Measurements from ENCODE around the gene CBL. TPM values are rescaled to one million over a fixed set of nuclear protein-coding genes. Genes with fewer than 3 reads are reported as not detected.

The CBL gene
- total RNA-seq, 2 experiments from 2014 or later, result 40.0 to 49.2 TPM

DNA sequence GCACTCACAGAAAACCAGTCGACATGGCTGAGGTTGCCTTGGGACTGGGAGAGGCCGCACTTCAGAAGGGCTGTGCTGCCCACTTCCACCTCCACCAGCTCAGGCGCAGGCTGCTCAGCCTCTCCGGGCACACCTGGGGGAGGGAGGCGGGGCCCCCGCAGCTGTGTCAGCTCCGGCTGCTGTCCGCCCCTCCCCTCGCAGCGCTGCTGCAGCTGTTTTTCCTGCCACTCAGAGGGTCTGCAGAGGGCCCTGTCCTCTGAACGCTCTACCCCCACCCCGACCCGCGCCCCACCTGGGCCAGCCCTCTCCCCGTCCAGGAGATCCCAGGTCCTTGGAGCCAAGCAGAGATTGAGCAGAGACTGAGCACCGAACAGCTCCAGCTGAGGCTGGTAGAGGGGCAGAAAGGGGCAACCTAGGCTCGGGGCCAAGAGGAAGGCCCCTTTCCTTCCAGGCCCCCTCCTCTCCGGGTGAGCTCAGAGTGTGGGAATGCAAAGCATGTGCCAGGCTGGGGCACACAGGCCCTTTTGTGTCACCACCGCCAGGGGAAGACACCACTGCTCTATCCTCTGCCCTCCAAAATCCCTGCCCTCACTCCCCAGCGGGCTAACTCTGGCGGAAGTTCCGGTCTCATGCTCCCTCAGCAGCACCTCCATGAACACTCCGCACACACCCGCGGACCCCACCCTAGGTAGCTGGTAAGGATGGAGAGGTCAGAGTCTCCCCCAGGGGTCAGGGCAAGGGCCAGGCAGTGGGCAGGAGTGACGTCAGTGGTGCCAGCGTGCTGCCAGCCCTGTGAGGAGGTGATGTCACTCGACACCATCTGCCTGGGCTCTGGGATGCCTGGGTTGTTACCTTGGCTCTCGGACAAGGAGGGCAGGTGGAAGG, 109.2 kb downstream of the CBL start:
- ATAC-seq (peak; percentile 40), DNase-seq (no peak)
- peak overlapping the region; percentile 49 for H3K4me3 Mint-ChIP-seq
- CTCF ChIA-PET, result interaction anchor here (0.6 to 5.0 kb wide), 13 partner anchors 8 to 250 kb away, joined by 3 to 19 read pairs (median 5); partner anchors contain the start of gene CBL
- H3K4me1 Mint-ChIP-seq, result peaks cover 25% of the 10 kb centered on the region
- H3K36me3 Mint-ChIP-seq, result no peaks in the 10 kb centered on the region
- no peaks in the 10 kb centered on the region for H3K9me3 Mint-ChIP-seq (ENCODE audit: low read depth)
- H3K27me3 Mint-ChIP-seq, result peaks cover 34% of the 10 kb centered on the region
- no peak overlapping the region for H3K27ac Mint-ChIP-seq

DNA sequence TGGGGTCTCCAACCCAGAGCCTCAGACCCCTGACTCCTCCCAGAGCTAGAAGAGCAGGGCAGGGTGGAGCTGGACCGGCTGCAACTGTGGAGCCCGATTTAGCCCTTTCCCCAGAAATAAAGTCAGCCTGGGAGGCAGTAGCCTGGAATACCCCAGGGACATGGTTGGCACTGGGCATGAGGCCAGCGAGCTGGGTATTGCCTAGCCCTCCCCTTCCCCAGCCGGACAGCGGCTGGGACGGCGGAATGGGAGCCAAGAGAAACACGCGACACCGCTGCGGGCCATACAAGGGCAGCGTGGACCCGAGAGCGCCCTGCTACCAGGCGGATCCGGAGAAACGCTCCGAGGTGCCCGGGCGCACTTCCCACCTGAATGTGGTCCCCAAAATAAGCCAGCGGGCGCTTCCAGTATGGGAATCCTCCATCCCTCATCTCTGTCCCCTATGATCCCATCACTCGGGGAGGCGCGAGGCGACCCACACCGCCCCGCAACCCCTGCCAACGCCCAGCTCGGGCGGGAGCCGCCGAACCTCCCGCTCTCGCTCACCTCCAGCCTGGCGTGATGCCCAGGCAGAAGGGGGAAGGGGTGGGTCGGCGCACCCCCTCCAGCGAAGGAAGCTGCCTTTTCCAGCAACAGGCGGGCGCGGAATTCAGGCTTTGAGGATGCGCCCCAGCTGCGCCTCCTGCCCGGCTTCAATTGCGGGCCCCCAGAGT, 110.0 kb downstream of the CBL start:
- ATAC-seq (no peak), DNase-seq (no peak)
- Mint-ChIP-seq H3K27me3 (peaks cover 34% of the 10 kb centered on the region), H3K4me1 (peaks cover 25% of the 10 kb centered on the region), H3K4me3 (peak overlapping the region; percentile 49), H3K27ac (no peak overlapping the region), H3K9me3 (ENCODE audit: low read depth) (no peaks in the 10 kb centered on the region), H3K36me3 (no peaks in the 10 kb centered on the region)
- CTCF ChIA-PET, result interaction anchor here (0.9 to 5.0 kb wide), 9 partner anchors 8 to 250 kb away, joined by 3 to 19 read pairs (median 8); partner anchors contain the start of gene CBL

DNA sequence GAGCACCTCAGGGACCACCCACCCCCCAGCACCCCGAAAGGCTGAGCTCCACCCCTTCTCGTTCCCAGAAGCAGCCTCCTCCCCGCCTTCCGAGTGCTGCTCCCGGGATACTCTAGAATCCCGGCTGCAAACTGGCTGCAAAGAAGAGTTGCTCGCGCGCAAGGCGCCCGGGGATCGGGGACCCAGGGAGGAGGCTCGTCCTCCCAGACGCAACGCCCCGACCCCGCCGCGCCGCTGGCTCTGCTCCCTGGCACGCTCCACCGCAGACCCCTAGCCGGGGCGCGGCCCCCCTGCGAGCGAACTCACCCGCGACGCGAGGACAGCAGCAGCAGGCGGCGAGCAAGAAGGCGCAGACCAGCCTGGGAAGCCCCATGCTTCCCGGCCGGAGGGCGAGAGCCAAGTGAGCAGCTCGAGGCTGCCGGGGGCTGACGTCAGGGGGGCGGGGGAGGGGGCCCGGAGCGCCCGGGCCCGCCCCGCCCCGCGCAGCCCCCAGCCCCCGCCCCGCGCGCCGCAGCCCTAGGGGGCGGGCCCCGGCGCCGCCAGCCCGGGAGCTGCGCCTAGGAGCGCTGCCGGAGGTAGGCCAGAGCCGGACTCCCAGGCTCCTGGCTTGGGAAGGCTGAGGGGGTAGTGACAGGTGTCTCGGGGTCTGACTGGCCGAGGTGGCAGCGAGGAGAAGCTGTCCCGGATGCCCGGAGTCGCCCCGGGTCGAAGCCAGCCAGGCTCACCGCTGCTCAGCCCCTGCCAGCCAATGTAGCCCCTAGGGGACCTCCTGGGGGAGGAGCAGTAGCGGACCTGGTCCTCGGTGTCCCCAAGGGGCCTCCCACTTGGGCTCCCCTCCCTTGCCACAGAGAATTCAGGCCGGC, 110.8 kb downstream of the CBL start, which contains the start of gene MCAM:
Gene MCAM (minus strand): TSS at position 402 of the 863 bp plus-strand sequence. CDS start 29 bp downstream, at position 373.
- peak within 1 kb of the TSS; percentile 49 for H3K4me3 Mint-ChIP-seq
- H3K36me3 Mint-ChIP-seq, result no peaks in the 10 kb centered on the region
- DNase-seq (no peak), ATAC-seq (no peak)
- peaks cover 34% of the 10 kb centered on the region for H3K27me3 Mint-ChIP-seq
- CTCF ChIA-PET, result interaction anchor here (0.6 to 5.0 kb wide), 10 partner anchors 9 to 251 kb away, joined by 3 to 19 read pairs (median 6); partner anchors contain the start of gene CBL
- no peak within 1 kb of the TSS for H3K27ac Mint-ChIP-seq
- H3K9me3 Mint-ChIP-seq (ENCODE audit: low read depth), result no peaks in the 10 kb centered on the region
- H3K4me1 Mint-ChIP-seq, result peaks cover 31% of the 10 kb centered on the region

- H3K4me3 Mint-ChIP-seq, result no peak overlapping the region
Measured at GRCh38 chr11:119317592-119318239, 111.6 kb downstream of the CBL start.

DNA sequence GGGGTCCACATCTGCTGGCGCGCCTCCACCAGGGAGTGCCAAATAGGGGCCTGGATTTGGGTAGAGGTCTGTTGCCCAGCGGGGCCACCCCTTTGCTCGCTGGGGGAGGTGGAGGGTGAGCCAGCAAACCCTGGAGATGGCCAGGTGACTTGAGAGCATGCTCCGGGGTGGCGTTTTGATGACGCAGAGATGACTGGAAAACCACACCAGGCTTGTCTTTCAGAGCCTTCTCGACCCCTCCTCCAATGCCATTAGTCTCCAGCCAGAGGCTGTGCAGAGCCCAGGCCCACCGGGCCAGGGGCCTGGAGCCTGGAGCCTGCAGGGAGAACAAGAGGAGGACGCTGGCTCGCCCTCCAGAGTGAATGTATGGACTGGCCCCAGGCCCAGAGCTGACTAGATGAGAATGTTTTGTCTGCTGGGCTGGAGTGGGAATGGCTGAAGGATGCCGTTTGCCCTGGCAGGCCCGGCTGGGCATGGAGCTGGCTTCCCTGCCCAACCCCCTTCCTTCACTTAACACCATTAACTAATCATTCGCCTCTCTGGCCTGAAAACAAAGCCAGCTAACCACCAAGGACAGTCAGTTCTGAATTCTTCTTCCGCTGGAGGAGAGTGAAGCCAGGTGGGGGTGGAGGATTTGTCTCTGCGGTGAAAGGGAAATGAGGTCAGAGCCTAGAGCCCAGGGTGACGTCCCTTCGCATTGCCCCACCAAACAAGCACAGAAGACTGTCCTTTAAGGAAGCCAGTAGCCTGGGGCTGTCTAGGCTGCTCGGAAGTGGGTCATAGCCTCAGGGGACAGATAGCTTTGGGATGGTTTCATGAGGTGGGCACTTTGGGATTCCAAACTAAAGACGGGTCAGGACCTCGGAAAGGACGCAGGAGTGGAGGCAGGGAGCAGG, 112.3 kb downstream of the CBL start:
- H3K9me3 Mint-ChIP-seq (ENCODE audit: low read depth), result no peaks in the 10 kb centered on the region
- peak overlapping the region; percentile 52 for H3K4me3 Mint-ChIP-seq
- H3K27ac Mint-ChIP-seq, result peak overlapping the region; percentile 73
- DNase-seq, result peak; percentile 83
- CTCF ChIA-PET, result interaction anchor here (0.7 to 5.0 kb wide), 10 partner anchors 12 to 252 kb away, joined by 3 to 19 read pairs (median 3); partner anchors contain the start of genes CBL and VPS11
- peaks cover 34% of the 10 kb centered on the region for H3K27me3 Mint-ChIP-seq
- no peaks in the 10 kb centered on the region for H3K36me3 Mint-ChIP-seq
- H3K4me1 Mint-ChIP-seq, result peaks cover 39% of the 10 kb centered on the region
- ATAC-seq, result peak; percentile 29

More at GRCh38 chr11:119317592-119318239, 111.6 kb downstream of the CBL start:
- no peak for DNase-seq
- Mint-ChIP-seq H3K4me1 (peaks cover 38% of the 10 kb centered on the region), H3K27me3 (peaks cover 34% of the 10 kb centered on the region), H3K27ac (no peak overlapping the region), H3K36me3 (no peaks in the 10 kb centered on the region), H3K9me3 (ENCODE audit: low read depth) (no peaks in the 10 kb centered on the region)
- ATAC-seq, result no peak
- CTCF ChIA-PET, result interaction anchor here (0.6 to 5.0 kb wide), 6 partner anchors 8 to 111 kb away, joined by 3 to 19 read pairs (median 4); partner anchors contain the start of gene CBL

DNA sequence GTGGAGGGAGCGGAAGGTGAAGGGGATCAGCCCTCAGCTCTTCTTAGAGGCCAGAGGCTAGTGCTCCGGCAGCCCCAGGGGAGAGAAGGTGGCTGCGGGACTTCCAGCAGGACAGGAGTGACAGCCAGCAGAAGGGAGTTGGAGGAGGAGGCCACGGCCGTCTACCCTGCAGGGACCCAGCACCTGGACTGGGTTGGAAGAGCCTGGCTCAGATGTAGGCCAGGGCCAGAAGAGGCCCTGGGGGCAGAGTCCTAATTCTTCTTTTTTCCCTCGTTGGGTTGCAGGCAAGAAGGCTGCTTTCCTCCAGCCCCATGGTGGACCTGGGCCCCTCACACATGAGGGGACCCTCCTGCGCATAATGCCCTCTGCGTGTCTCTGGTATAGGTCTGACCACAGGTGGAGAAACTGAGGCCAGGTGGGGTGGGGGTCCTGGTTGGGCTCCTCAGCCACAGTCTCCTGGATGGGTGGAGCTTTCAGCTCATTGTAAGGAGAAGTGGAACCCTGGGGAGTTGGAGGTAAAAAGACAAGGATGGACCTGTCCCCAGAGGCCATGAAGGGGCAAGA, 113.1 kb downstream of the CBL start:
- no peak for ATAC-seq

GRCh38 chr11:119319700-119320239, 113.6 kb downstream of the CBL start:
- Mint-ChIP-seq H3K27me3 (peaks cover 27% of the 10 kb centered on the region), H3K4me3 (peak overlapping the region; percentile 1), H3K4me1 (peaks cover 41% of the 10 kb centered on the region), H3K36me3 (no peaks in the 10 kb centered on the region), H3K9me3 (ENCODE audit: low read depth) (no peaks in the 10 kb centered on the region), H3K27ac (peak overlapping the region; percentile 48)
- DNase-seq (no peak), ATAC-seq (no peak)
- CTCF ChIA-PET, result interaction anchor here (1.0 to 5.6 kb wide), 7 partner anchors 13 to 124 kb away, joined by 3 to 66 read pairs (median 20); partner anchors contain the start of gene CBL

More for the DNA sequence above, 113.1 kb downstream of the CBL start:
- H3K4me3 Mint-ChIP-seq, result peak overlapping the region; percentile 52
- peak; percentile 40 for DNase-seq
- H3K9me3 Mint-ChIP-seq (ENCODE audit: low read depth), result no peaks in the 10 kb centered on the region
- peaks cover 32% of the 10 kb centered on the region for H3K27me3 Mint-ChIP-seq
- H3K4me1 Mint-ChIP-seq, result peaks cover 41% of the 10 kb centered on the region
- H3K27ac Mint-ChIP-seq, result peak overlapping the region; percentile 73
- no peaks in the 10 kb centered on the region for H3K36me3 Mint-ChIP-seq
- CTCF ChIA-PET, result interaction anchor here (0.8 to 5.6 kb wide), 11 partner anchors 13 to 252 kb away, joined by 3 to 40 read pairs (median 4); partner anchors contain the start of gene VPS11

DNA sequence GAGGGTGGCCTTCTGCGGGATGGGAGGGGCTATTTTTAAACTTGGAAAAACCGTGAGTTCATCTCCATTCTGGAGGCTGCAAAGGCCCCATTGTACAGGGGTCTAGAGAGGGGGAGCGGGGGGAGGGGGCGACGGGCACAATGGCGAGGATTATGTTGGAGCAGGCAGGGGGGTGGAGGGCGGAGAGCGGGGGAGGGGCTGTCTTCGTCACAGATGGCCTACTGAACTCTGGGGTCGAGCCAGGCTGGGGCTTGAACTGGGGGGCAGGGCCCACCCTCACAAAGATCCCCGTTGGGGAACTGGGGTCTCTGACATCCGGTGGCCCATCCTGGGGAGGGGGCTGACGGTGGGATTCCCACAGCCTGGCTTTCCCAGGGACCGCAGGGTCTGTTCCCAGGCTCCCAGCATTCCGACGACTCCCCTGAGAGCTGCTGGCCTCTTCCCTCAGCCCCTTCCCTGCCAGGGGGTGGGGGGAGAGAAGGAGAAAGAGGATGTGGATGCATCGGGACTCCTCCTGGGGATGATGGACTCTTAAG, 114.2 kb downstream of the CBL start:
- H3K27me3 Mint-ChIP-seq, result peaks cover 25% of the 10 kb centered on the region
- H3K27ac Mint-ChIP-seq, result no peak overlapping the region
- H3K4me1 Mint-ChIP-seq, result peaks cover 40% of the 10 kb centered on the region
- peak overlapping the region; percentile 1 for H3K4me3 Mint-ChIP-seq
- H3K9me3 Mint-ChIP-seq (ENCODE audit: low read depth), result no peaks in the 10 kb centered on the region
- no peak for ATAC-seq
- peak; percentile 41 for DNase-seq
- H3K36me3 Mint-ChIP-seq, result no peaks in the 10 kb centered on the region
- CTCF ChIA-PET, result interaction anchor here (0.8 to 5.6 kb wide), 17 partner anchors 10 to 531 kb away, joined by 3 to 90 read pairs (median 7); partner anchors contain the start of genes C1QTNF5, CBL, DPAGT1 and HMBS

- peak; percentile 81 for DNase-seq
- Mint-ChIP-seq H3K27ac (peak overlapping the region; percentile 90), H3K4me1 (peaks cover 34% of the 10 kb centered on the region), H3K9me3 (ENCODE audit: low read depth) (no peaks in the 10 kb centered on the region), H3K4me3 (peak overlapping the region; percentile 73), H3K27me3 (peaks cover 19% of the 10 kb centered on the region), H3K36me3 (no peaks in the 10 kb centered on the region)
- CTCF ChIA-PET, result interaction anchor here (0.6 to 5.6 kb wide), 34 partner anchors 11 to 629 kb away, joined by 3 to 90 read pairs (median 4); partner anchors contain the start of genes ABCG4, C1QTNF5, CBL and DPAGT1
- ATAC-seq, result peak; percentile 75
Measured at GRCh38 chr11:119320776-119321524, 114.8 kb downstream of the CBL start.

- peaks cover 34% of the 10 kb centered on the region for H3K4me1 Mint-ChIP-seq
- CTCF ChIA-PET, result interaction anchor here (0.7 to 5.6 kb wide), 21 partner anchors 11 to 220 kb away, joined by 3 to 90 read pairs (median 6); partner anchors contain the start of genes C1QTNF5, CBL, DPAGT1 and NLRX1
- ATAC-seq (no peak), DNase-seq (no peak)
- H3K36me3 Mint-ChIP-seq, result no peaks in the 10 kb centered on the region
- peaks cover 10% of the 10 kb centered on the region for H3K27me3 Mint-ChIP-seq
- H3K27ac Mint-ChIP-seq, result peak overlapping the region; percentile 41
- H3K9me3 Mint-ChIP-seq (ENCODE audit: low read depth), result no peaks in the 10 kb centered on the region
- H3K4me3 Mint-ChIP-seq, result no peak overlapping the region
Measured at GRCh38 chr11:119322360-119322739, 116.2 kb downstream of the CBL start.

Data from activated CD8-positive, alpha-beta memory T cell treated with anti-CD3 and anti-CD28 coated beads, Interleukin-2, amount 10 ng/mL, durations not matched to agents 7 days and 5 days (primary cell).